AG09319 (cell line): ENCODE measurements around the gene BCCIP.
A peak's percentile ranks its signal among the peaks of the same experiment; 100 is the strongest.

ENCODE experiments used
- DNase-seq: peaks from one replicate; pipeline ENCODE4 v3.0.0-alpha.2; 2010; ENCODE audit warnings: low read depth; ENCODE audit errors: extremely low read depth
- CTCF ChIP-seq: IDR thresholded peaks from 2 replicates; pipeline ENCODE4 v1.5.1; 2011; ENCODE audit warnings: low read depth, mild to moderate bottlenecking, inconsistent platforms, low read length, moderate library complexity

Gene BCCIP

GRCh38 chr10:125799451-125800182 lies 23.7 kb upstream of the BCCIP start:
- DNase-seq: no peak
- TF ChIP-seq CTCF: no peak

GRCh38 chr10:125801574-125801973 lies 21.8 kb upstream of the BCCIP start:
- no peak for DNase-seq
- no peak for TF ChIP-seq CTCF

- TF ChIP-seq CTCF: no peak
- no peak for DNase-seq
These were observed 21.2 kb upstream of the BCCIP start for GRCh38 chr10:125802131-125802530.

GRCh38 chr10:125802739-125803138 lies 20.6 kb upstream of the BCCIP start:
- no peak for DNase-seq
- no peak for TF ChIP-seq CTCF

- DNase-seq: no peak
- TF ChIP-seq CTCF: no peak
These were observed 15.3 kb upstream of the BCCIP start for GRCh38 chr10:125808047-125808446.

GRCh38 chr10:125811251-125811650 lies 12.1 kb upstream of the BCCIP start:
- TF ChIP-seq CTCF: no peak
- no peak for DNase-seq

GRCh38 chr10:125812128-125812750 lies 11.1 kb upstream of the BCCIP start:
- TF ChIP-seq CTCF: no peak
- DNase-seq: peak; percentile 29
